HG03025 (cell line): Measurements from ENCODE around the gene POR.

Experiments
- ATAC-seq: cut with Tn5 transposase; IDR thresholded peaks from one replicate; pipeline ENCODE4 v1.9.1; 2021; ENCODE audit warnings: mild to moderate bottlenecking, moderate library complexity; ENCODE audit not compliant: unreplicated experiment, low FRiP score

POR gene

DNA sequence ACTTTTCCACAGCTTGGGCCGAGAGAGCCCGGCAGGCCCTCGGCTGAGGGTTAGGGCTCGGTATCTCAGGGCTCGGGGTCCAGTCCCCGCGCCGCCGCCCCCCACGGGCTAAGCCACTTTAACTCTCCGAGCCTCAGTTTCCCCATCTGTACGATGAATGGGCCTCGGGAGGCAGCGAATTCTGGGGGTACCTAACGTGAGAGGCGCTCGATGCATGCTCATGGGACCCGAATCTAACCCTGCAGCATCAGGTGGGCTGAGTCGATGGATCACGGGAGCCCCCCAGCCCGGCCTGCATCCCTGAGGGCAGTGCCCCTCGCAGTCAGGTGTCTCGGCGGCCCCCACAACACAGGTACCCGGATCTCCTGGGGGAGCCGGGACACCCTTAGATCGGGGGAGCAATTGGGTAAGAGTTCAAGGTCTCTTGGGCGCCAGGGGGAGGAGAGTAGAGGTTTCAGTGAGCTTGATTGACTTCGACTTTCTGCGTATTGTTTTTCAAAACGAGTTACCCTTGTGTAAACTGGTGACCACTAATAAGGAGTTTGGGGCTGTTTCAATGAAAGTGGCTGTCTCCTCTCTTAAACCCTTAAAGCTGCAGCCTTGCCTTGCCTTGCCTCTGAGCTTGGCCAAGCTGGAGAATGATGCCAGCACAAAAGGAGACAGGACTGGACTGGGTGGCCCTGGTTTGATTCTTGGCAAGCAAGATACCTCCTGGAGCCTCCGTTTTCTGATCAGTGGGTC, 631 bp downstream of the POR start:
- ATAC-seq = no peak

- no peak for ATAC-seq
Measured at GRCh38 chr7:75916259-75916658, 1.3 kb downstream of the POR start.

- ATAC-seq = no peak
Measured at GRCh38 chr7:75916685-75917634, 2.0 kb downstream of the POR start.

DNA sequence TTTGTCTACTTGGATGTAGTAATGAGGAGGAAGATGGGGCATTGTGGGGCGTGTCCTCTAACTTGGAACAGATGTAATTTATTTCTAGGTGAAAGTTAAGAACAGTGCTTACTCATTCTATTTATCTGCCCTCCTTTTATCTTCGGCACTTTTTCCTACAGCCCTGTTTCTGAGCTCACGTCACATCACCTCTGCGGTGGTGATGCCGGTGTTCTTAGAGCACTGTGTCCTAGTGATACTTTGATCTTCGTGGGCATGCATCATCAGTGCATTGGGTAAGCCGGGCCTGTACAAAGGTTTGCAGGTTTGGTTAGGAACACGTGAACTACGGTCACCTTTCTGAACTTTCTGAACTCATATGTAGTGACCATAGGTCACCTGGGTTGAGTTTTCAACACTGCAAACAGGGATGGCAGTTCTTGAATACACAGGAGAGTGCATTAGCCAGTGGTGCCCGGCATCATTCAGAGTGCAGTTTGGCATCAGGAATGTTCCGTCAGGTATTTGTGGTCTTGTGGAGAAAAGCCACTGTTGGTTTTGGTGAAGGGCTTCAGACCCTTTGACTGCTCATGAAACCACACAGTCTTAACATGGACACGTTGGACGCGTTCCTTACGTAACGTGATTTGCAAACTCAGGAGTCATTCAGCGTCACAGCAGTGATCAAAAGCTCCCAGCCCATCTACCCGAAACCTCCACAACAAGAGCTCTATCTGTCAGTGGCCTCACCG, 5.6 kb downstream of the POR start:
- ATAC-seq = no peak

DNA sequence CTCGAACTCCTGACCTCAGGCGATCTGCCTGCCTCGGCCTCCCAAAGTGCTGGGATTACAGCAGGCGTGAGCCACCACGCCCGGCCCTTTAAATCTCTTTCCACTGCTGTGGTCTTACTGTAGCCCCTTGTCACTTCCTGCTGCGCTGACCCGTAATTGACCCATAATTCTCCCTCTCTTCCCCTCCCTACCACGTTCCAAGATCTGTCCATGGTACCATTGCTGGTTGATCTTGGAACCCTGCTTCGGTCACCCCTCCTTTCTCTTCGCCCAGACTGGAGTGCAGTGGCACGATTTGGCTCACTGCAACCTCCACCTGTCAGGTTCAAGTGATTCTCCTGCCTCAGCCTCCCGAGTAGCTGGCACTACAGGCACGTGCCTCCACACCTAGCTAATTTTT, 6.5 kb downstream of the POR start:
- ATAC-seq = no peak

DNA sequence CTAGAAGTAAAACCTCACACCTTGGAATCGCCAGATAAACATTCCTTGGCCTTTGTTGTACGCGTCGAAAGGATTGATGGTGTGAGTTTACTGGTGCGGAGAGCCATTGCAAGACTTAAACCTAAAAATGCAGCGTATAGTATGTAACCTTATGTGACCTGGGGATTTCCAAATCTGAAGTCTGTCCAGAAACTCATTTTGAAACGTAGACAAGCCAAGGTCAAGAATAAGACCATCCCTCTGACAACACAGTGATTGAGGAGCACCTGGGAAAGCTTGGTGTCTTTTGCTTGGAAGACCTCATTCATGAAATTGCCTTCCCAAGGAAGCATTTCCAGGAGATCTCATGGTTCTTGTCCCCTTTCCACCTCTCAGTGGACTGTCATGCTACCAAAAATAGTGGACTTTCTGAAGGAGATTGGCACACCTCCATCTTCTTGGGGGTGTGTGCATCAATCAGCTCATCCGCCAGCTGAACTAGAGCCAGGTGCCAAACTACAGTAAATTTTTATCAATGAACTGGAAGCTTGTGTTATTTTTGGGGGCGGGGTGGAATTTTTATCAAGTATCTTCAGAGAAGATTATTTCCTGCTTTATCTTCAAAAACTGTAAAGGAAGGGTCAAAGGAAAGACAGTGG, 8.1 kb downstream of the POR start:
- no peak for ATAC-seq

GRCh38 chr7:75924256-75924655, 9.3 kb downstream of the POR start:
- no peak for ATAC-seq

DNA sequence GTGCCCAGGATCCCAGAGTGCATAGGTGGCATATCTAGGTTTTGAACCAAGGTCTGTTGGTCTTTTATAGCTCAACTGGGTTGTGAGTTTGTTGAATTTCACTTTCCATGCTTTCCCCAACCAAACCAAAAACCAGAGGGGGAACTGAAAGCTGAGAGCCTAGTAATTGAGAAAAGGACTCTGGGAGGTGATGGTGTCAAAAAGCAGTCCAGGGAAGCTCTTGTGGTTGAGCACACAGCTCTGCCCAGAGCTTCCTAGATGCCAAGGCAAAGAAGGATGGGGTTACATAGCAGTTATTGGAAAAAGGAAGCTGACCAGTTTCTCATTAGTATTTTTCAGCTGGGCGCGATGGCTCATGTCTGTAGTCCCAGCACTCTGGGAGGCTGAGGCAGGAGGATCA, 9.9 kb downstream of the POR start:
- no peak for ATAC-seq

- ATAC-seq = no peak
Measured at GRCh38 chr7:75925717-75926435, 10.9 kb downstream of the POR start.

- ATAC-seq = no peak
Measured at GRCh38 chr7:75928568-75928914, 13.6 kb downstream of the POR start.

DNA sequence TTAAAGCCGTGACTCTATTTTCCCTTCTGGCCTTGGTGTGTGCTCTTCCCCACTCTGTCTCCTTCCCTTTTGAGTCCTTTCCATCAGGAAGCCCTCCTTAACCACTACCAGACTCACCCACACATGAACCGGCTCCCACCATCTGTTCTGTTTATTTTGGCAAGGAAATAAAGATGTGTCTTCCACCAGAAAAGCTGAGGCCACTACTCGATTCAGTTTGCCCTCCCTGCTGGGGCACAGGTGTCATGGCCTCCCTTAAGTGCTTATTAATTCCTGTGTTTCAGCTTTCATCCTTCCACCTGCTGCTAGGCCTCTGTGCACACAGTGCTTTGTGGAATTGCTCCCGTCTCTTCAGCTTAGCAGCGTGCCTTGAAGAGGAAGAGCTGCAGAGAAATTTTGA, 16.7 kb downstream of the POR start:
- ATAC-seq = no peak

DNA sequence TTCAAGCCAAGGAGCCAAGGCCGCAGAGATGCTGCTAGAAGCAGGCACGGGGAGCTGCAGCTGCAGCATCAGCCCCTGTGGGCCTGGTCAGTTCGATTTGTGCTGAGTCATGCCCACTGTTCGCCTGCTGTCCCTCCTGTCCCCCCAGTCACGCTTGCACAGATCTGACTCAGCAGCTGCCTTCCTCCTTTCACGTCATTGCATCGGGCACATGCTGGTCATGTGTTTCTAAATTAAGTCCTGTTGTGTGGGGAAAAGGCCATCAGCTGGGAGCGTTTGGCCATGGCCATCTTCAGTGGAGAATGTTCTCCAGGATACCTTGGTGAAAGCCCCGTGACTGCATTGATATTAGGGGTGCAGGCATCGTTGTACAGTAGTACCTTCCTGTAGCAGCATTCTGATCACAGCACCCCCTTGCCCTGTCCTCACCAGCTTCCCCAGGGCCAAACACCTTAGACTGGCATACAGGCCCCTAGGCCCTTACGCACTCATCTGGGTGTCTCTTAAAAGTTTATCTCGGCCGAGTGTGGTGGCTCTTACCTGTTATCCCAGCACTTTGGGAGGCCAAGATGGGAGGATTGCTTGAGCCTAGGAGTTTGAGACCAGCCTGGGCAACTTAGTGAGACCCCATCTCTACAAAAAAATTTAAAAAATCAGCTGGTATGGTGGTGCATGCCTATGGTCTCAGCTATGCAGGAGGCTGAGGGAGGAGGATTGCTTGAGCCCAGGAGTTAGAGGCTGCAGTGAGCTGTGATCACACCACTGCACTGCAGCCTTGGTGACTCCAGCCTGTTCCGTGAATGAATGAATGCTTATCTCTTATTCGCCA, 23.2 kb downstream of the POR start:
- ATAC-seq = no peak

GRCh38 chr7:75938921-75939320, 24.0 kb downstream of the POR start:
- ATAC-seq = no peak

DNA sequence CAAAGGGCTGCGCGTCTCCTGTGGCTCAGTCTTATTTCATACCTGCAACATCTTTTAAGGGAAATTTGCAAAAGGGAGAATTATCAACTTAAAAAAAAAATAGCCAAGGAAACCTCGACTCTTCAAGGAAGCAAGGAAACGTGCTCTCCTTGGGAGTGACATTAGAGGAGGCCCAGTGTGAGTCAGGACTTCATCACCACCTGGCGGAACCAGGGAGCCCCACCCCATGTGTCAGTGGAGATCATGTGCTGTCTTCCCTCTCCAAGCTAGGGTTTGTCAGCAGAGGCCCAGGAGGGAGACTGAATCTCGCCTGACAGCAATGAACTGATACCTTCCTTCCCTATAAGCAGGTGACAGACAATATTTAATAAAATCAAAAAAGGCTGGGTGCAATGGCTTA, 28.9 kb downstream of the POR start:
- ATAC-seq = no peak

DNA sequence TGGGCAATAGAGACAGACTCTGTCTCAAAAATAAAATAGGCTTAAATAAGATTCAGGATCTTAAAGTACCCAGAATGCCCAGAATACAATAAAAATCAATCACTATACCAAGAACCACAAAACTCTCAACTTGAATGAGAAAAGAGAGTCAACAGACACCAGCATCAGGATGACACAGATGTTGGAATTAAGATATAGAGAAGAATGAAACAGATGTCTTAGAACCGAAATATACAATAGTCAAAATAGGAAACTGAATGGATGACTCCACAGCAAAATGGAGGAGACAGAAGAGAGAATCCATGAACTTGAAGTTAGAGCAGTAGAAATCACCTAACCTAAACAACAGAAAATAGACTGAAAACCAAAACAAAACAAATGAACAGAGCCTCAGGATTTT, 29.6 kb downstream of the POR start:
- no peak for ATAC-seq

GRCh38 chr7:75945297-75946168, 30.6 kb downstream of the POR start:
- ATAC-seq = no peak

- no peak for ATAC-seq
Measured at GRCh38 chr7:75946207-75946855, 31.4 kb downstream of the POR start.

DNA sequence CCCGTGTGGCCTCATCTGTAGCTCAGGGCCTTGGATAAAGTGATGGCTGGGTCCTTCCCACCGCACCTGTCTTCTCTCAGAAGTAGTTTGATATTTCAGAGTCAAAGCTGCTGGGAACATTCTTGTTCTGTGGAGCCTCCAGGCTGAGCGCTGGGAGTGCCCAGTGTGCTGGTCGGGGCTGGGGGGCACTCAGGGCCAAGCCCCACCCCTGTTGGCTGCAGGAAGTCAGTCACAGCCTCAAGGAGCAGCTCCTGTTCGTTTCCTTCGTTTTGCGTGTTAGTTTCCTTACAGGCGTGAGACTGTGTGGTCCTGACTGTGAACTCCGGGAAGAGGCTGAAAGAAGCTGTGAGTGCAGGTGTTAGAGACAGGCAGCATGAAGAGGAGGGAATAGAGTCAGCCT, 33.2 kb downstream of the POR start:
- ATAC-seq = no peak
